ENCODE measurements around the gene CAPN14.

DNA sequence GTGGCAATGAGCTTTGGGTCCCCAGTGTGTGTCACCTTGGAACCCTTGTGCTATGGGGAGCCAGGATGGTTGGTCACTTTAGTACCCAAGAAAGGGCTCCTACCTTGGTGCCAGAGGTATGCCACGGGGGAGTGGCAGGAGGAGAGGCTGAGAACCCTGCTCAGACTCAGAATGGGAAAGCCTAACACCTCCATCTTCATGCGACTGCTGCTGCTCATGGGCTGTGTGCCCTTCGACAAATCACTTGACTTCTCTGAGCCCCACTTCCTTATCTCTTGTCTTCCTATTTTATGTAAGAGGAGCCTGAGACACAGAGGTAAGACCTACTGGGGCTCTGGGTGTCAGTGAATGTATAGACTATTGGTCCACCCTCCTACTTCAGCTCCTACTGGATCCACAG, 41.8 kb upstream of the CAPN14 start:
- TF ChIP-seq, protein P1, sequence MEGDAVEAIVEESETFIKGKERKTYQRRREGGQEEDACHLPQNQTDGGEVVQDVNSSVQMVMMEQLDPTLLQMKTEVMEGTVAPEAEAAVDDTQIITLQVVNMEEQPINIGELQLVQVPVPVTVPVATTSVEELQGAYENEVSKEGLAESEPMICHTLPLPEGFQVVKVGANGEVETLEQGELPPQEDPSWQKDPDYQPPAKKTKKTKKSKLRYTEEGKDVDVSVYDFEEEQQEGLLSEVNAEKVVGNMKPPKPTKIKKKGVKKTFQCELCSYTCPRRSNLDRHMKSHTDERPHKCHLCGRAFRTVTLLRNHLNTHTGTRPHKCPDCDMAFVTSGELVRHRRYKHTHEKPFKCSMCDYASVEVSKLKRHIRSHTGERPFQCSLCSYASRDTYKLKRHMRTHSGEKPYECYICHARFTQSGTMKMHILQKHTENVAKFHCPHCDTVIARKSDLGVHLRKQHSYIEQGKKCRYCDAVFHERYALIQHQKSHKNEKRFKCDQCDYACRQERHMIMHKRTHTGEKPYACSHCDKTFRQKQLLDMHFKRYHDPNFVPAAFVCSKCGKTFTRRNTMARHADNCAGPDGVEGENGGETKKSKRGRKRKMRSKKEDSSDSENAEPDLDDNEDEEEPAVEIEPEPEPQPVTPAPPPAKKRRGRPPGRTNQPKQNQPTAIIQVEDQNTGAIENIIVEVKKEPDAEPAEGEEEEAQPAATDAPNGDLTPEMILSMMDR (conservative IDR thresholded peaks at IDR 0.05; ENCODE audit: low read depth, low read length): no peak
- no peak for TF ChIP-seq CHD1 (IDR thresholded peaks at IDR 0.05; ENCODE audit: low read depth, low read length)
- TF ChIP-seq FOS (IDR thresholded peaks at IDR 0.05; ENCODE audit: low read depth, low read length): no peak
- TF ChIP-seq, protein P2, sequence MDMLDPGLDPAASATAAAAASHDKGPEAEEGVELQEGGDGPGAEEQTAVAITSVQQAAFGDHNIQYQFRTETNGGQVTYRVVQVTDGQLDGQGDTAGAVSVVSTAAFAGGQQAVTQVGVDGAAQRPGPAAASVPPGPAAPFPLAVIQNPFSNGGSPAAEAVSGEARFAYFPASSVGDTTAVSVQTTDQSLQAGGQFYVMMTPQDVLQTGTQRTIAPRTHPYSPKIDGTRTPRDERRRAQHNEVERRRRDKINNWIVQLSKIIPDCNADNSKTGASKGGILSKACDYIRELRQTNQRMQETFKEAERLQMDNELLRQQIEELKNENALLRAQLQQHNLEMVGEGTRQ (IDR thresholded peaks at IDR 0.05; ENCODE audit: low read depth, low read length): no peak
- TF ChIP-seq, protein P3, sequence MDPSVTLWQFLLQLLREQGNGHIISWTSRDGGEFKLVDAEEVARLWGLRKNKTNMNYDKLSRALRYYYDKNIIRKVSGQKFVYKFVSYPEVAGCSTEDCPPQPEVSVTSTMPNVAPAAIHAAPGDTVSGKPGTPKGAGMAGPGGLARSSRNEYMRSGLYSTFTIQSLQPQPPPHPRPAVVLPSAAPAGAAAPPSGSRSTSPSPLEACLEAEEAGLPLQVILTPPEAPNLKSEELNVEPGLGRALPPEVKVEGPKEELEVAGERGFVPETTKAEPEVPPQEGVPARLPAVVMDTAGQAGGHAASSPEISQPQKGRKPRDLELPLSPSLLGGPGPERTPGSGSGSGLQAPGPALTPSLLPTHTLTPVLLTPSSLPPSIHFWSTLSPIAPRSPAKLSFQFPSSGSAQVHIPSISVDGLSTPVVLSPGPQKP (IDR thresholded peaks at IDR 0.05; ENCODE audit: borderline replicate concordance, low read depth, low read length): no peak
- no peak for TF ChIP-seq POLR2A (IDR thresholded peaks at IDR 0.05; ENCODE audit: low read depth, low read length)
- no peak for TF ChIP-seq BHLHE40 (IDR thresholded peaks at IDR 0.05; ENCODE audit: low read depth, low read length)
- no peak for TF ChIP-seq RAD21 (IDR thresholded peaks at IDR 0.05; ENCODE audit: low read length)
- no peak for TF ChIP-seq CEBPB (IDR thresholded peaks at IDR 0.05; ENCODE audit: low read depth, low read length)
- no peak for TF ChIP-seq NFE2L2 (IDR thresholded peaks at IDR 0.05; ENCODE audit: low read depth, low read length)
- no peak for TF ChIP-seq MAFK (IDR thresholded peaks at IDR 0.05; ENCODE audit: low read depth, low read length)
- TF ChIP-seq RFX5 (IDR thresholded peaks at IDR 0.05; ENCODE audit: low read depth, low read length): no peak
- TF ChIP-seq RCOR1 (IDR thresholded peaks at IDR 0.05; ENCODE audit: insufficient replicate concordance, low read length): no peak
